ENCODE results near the gene MND1. TPM values are rescaled to one million over a fixed set of nuclear protein-coding genes. Genes with fewer than 3 reads are reported as not detected.

Gene MND1, protein sequence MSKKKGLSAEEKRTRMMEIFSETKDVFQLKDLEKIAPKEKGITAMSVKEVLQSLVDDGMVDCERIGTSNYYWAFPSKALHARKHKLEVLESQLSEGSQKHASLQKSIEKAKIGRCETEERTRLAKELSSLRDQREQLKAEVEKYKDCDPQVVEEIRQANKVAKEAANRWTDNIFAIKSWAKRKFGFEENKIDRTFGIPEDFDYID
- total RNA-seq, result 0.82 and 6.2 TPM in 2 replicates

- DNase-seq (ENCODE audit: extremely low read depth, low read depth, low spot score), result no peak
Observed at GRCh38 chr4:153344131-153345011, at the start of gene MND1. Gene MND1, plus strand, starts transcription at chr4:153344688. Its CDS starts 50 bp downstream, at chr4:153344738.

DNA sequence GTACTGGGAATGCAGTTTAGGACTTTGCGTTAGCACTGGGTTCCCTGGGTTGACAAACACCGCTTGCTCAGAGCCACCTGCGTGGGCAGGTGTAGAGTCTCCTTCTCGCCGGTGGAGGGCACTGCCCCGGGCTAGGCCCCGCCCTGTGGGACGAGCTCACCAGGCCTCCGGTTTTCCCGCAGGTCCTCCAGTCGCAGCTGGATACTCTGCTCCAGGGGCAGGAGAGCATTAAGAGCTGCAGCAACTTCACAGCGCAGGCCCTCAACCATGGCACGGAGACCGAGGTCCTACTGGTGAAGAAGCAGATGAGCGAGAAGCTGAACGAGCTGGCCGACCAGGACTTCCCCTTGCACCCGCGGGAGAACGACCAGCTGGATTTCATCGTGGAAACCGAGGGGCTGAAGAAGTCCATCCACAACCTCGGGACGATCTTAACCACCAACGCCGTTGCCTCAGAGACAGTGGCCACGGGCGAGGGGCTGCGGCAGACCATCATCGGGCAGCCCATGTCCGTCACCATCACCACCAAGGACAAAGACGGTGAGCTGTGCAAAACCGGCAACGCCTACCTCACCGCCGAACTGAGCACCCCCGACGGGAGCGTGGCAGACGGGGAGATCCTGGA, 49.2 kb upstream of the MND1 start:
- DNase-seq (ENCODE audit: extremely low read depth, low read depth, low spot score), result no peak

DNA sequence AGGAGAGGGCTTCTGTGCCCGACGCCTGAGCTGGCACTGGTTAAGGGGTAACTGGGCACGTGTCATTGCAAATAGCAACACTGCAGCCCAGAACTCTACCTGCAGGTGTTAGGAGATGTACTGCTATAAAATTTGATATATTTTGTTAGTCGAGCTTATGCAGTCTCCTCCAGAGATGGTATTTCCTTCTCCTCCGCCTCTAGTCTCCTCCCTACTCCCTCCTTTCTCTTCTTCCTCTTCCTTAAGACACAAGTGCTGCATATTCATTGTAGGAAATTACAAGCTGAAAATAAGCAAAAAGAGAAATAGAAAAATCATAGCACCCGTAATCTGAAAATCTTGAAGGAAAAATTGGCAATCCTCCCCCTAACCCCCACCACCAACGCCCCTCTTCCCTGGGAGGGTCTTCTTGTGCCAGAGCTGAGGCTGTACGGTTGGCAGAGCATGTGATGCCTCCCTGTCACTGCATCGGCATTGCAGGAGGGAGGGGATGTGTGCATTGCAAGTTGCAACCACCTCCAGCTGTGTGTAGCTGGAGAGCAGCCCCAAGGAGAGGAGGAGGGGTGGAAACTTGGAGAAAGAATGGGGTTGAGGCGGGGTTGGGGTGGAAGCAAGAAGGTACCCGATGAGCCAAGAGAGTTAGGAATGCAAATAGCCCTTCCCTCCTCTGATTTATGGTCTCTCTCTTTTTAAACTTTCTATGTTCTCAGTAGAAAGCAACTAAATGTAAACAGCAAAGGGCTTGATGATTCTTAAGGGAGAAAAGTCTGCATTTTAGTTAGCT, 48.3 kb upstream of the MND1 start:
- no peak for DNase-seq (ENCODE audit: extremely low read depth, low read depth, low spot score)

- DNase-seq (ENCODE audit: extremely low read depth, low read depth, low spot score), result no peak
Observed at GRCh38 chr4:153297116-153297515, 47.4 kb upstream of the MND1 start.

DNA sequence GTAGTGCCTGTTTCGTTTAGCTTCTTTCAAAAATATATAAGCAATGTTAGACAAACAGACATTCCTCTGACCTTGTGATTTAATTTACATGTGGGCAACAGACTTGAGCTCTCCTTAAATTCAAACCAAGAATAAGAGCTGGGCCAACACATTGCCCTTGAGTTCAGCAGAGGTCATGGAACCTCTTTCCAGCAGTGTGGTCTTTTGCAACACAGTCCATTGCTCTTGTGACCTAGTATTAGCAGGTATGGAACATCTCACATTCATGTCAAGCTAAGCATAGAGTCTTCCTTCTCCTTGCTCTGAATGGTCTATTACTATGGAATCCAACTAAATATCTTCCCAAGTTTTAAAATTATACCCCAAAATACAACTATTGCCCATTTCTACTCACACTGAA, 33.7 kb upstream of the MND1 start:
- no peak for DNase-seq (ENCODE audit: extremely low read depth, low read depth, low spot score)

GRCh38 chr4:153314915-153315314, 29.6 kb upstream of the MND1 start:
- DNase-seq (ENCODE audit: extremely low read depth, low read depth, low spot score), result no peak

DNA sequence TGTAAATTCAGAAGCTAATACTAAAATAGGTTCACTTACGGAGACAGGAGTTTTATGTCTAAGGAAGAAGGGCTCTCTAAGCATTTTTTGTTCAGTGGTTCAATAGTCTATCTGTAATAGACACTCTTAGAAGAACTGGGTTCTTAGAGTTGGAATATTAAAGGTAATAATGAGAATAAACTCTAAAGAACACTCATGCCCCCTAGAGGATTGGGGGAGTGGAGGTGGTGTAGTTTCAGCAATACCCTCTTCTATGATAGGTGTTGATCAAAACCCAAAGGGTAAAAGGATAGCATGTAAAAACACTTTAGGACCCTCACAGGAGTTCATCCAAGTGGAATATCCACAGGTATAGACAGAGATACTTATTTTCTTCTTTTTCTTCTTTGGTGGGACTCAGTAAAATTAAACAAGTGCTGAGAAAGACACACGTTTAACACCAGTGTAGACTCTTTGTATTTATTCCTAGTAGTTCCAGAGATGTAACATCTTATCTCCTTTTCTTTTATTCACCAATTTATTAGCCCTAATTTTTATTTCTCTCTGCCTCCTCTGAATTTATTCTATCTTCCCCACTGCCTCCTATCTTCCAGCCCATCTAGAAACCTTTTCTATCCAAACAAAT, 25.7 kb upstream of the MND1 start:
- DNase-seq (ENCODE audit: extremely low read depth, low read depth, low spot score), result no peak

GRCh38 chr4:153322791-153323190, 21.7 kb upstream of the MND1 start:
- no peak for DNase-seq (ENCODE audit: extremely low read depth, low read depth, low spot score)

- DNase-seq (ENCODE audit: extremely low read depth, low read depth, low spot score), result no peak
Observed at GRCh38 chr4:153324046-153324445, 20.4 kb upstream of the MND1 start.

- DNase-seq (ENCODE audit: extremely low read depth, low read depth, low spot score), result no peak
Observed at GRCh38 chr4:153325558-153325957, 18.9 kb upstream of the MND1 start.

- DNase-seq (ENCODE audit: extremely low read depth, low read depth, low spot score), result no peak
Observed at GRCh38 chr4:153326513-153326912, 18.0 kb upstream of the MND1 start.

DNA sequence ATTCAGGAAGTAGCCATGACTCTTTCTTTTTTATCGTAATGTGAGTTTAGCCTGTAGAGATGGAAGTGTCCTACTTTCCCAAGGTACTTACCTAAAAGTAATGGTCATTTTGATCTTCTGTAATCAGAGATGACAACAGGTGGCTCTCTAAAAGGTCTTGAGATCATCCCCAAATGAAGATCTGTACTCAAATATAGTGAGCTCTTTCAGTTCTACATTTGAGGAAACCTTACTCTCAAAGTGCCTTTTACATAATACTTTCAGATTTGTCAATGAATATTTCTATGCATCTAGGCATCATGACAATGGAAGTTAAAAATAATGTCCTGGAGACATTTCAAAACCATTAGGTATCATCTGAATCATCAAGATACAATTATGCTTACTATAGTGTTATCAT, 17.2 kb upstream of the MND1 start:
- DNase-seq (ENCODE audit: extremely low read depth, low read depth, low spot score), result no peak

DNA sequence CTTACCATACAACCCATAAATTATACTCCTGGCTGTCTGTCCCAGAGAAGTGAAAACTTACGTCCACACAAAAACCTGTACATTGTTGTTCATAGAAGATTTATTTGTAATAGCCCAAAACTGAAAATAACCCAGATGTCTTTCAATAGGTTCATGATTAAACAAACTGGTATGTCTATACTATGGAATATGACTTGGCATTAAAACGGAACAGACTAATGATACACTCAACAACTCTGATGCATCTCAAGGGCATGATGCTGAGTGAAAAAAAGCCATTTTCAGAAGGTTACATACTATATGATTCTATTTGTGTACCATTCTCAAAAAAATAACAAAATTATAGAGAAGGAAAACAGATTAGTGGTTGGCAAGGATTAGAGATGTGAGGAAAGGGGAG, 11.6 kb upstream of the MND1 start:
- DNase-seq (ENCODE audit: extremely low read depth, low read depth, low spot score), result no peak

- DNase-seq (ENCODE audit: extremely low read depth, low read depth, low spot score), result no peak
Observed at GRCh38 chr4:153333874-153334273, 10.6 kb upstream of the MND1 start.

- no peak for DNase-seq (ENCODE audit: extremely low read depth, low read depth, low spot score)
Observed at GRCh38 chr4:153335665-153336064, 8.8 kb upstream of the MND1 start.

DNA sequence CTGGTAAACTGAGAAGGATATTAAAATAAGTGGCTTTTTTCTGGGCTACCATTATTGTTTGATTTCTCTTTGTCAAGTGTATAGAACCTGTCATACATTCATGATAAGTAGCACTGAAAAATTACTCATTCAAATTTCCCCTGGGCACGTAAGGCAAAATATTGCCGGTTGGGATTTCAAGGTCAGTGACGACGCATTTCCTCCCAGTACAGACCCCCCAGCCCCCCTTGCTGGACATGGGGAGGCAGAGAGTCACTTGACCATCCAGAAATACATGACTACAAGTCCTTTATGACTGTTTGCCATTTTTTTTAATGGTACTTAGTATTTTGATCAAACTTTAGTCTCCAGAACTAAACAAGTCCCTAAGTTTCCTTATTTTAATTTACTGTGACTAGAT, 6.8 kb upstream of the MND1 start:
- no peak for DNase-seq (ENCODE audit: extremely low read depth, low read depth, low spot score)

DNA sequence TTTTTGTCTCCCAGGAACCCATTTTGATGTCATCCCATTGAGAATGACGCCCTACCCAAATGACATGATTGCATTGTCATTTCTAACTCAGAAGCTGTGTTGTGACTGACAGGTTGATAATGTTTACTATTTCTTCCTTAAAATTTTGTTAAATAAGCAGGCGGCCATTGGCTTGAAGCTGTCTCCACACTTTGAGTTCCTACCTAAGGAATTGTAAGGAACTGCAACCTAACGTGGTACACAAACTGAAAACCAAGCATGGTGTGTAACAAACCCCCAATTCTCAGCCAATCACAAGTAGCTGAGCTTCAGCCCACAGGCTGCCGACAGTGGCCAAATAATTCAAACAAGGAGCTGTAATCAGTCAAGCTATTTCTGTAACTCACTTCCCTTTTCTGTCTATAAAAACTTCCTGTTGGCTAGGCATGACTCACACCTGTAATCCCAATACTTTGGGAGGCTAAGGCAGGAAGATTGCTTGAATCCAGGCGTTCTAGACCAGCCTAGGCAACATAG, 2.9 kb upstream of the MND1 start:
- DNase-seq (ENCODE audit: extremely low read depth, low read depth, low spot score), result no peak

GRCh38 chr4:153342751-153343552, 1.5 kb upstream of the MND1 start:
- no peak for DNase-seq (ENCODE audit: extremely low read depth, low read depth, low spot score)
